K562 (cell line): ENCODE measurements around the gene RUSC1. TPM values are rescaled to one million over a fixed set of nuclear protein-coding genes. Genes with fewer than 3 reads are reported as not detected.
"Not testable (repeated sequence)": the region's sequence is repeated elsewhere in the genome, so short reads cannot be mapped to it uniquely, and the experiment has no call there.

Experiments used
- ATAC-seq: fragments of 200-7000 bp; cut with Tn5 transposase; 3 replicates; pipeline ENCODE4 v1.9.1; 2020; ENCODE audit warnings: moderate library complexity
- BruUV-seq: library from RNA; stranded (reverse); fragments of 400-500 nt; replicated peaks from 2 replicates; lab custom pipeline; 2021; lab: Mats Ljungman, UMichigan
- CTCF ChIA-PET: fragments of 300-600 bp; formaldehyde crosslinking; extraction: SDS; loops from one replicate; lab custom pipeline; 2021; ENCODE audit warnings: low intra/inter-chr PET ratio; lab: Yijun Ruan, JAX
- POLR2A ChIA-PET: fragments of 300-600, 350-650 bp; sonication (Branson Sonifier 250); formaldehyde crosslinking; extraction: SDS; loops from one replicate; lab custom pipeline; 2021; ENCODE audit warnings: antibody characterized with exemption, inconsistent platforms; lab: Yijun Ruan, JAX
- DNase-seq, 4 experiments: peaks; one replicate each; pipeline versions ENCODE4 v3.0.0 to v3.0.0-alpha.2; 2011 to 2018; ENCODE audit warnings: low spot score in 3 of 4, mixed read lengths in 3 of 4; ENCODE audit errors: extremely low read depth in 1 of 4
- FAIRE-seq: peaks from 2 replicates; lab custom pipeline; 2011; peaks lifted over from hg19 to GRCh38; lab: Jason Lieb, UNC
- H2AFZ ChIP-seq: 2 replicates; pipeline ENCODE4 v1.6.0; 2011; ENCODE audit warnings: low read depth, low read length, control low read depth, inconsistent platforms
- H3K27ac ChIP-seq: fragments of 200-600 bp; 3 replicates; pipeline ENCODE4 v1.8.0; 2011; ENCODE audit warnings: low read depth, mild to moderate bottlenecking, control low read depth, inconsistent platforms, low read length, moderate library complexity, mixed read lengths; ENCODE audit errors: extremely low read depth
- H3K27me3 ChIP-seq, 2 experiments: fragments of 300-600 bp in 1 of 2; 2 replicates in 1 of 2; 3 replicates in 1 of 2; pipeline versions ENCODE4 v1.6.0 to v1.8.0; 2011; ENCODE audit warnings: inconsistent platforms in 2 of 2, low read length in 2 of 2, mild to moderate bottlenecking in 1 of 2, mixed read lengths in 1 of 2, moderate library complexity in 1 of 2; ENCODE audit not compliant: control insufficient read depth in 2 of 2, insufficient read depth in 2 of 2
- H3K36me3 ChIP-seq: fragments of 300-600 bp; 3 replicates; pipeline ENCODE4 v1.8.0; 2011; ENCODE audit warnings: mild to moderate bottlenecking, low read length, inconsistent platforms; ENCODE audit not compliant: control insufficient read depth, insufficient read depth
- H3K4me1 ChIP-seq, 2 experiments: fragments of 200-600 bp in 1 of 2; replicated peaks in 1 of 2; 2 replicates in 1 of 2; 3 replicates in 1 of 2; pipeline versions ENCODE4 v1.5.1 to v1.8.0; 2011; ENCODE audit warnings: inconsistent platforms in 2 of 2, low read length in 2 of 2, mild to moderate bottlenecking in 1 of 2, mixed read lengths in 1 of 2, moderate library complexity in 1 of 2; ENCODE audit not compliant: control insufficient read depth in 2 of 2, insufficient read depth in 2 of 2
- H3K4me2 ChIP-seq: 2 replicates; pipeline ENCODE4 v1.6.1; 2011; ENCODE audit warnings: low read length, control low read depth, inconsistent platforms, mixed read lengths; ENCODE audit not compliant: insufficient read depth
- H3K4me3 ChIP-seq: fragments of 200-600 bp; sonication (generic), shearing (Covaris generic); 2 replicates; pipeline ENCODE4 v1.5.1; 2016; ENCODE audit warnings: control low read depth, inconsistent platforms
- H3K79me2 ChIP-seq: fragments of 200-600 bp; 3 replicates; pipeline ENCODE4 v1.8.0; 2011; ENCODE audit warnings: low read length, inconsistent platforms; ENCODE audit not compliant: control insufficient read depth, insufficient read depth
- H3K9ac ChIP-seq, 2 experiments: 2 replicates each; pipeline versions ENCODE4 v1.6.0 to v1.6.1; 2011; ENCODE audit warnings: low read depth in 2 of 2, low read length in 2 of 2, control low read depth in 1 of 2, inconsistent platforms in 1 of 2, mild to moderate bottlenecking in 1 of 2, mixed read lengths in 1 of 2; ENCODE audit not compliant: insufficient read depth in 1 of 2
- H3K9me1 ChIP-seq: one replicate; pipeline ENCODE4 v1.6.0; 2011; ENCODE audit warnings: inconsistent platforms, mild to moderate bottlenecking, low read length, moderate library complexity; ENCODE audit not compliant: control insufficient read depth, insufficient read depth
- H3K9me3 ChIP-seq: replicated peaks from 2 replicates; pipeline ENCODE4 v1.5.1; 2011; ENCODE audit warnings: low read depth, low read length, inconsistent platforms; ENCODE audit not compliant: control insufficient read depth, insufficient read depth
- H4K20me1 ChIP-seq: replicated peaks from 2 replicates; pipeline ENCODE4 v1.6.1; 2011; ENCODE audit warnings: low read length, inconsistent platforms, mixed read lengths; ENCODE audit not compliant: control insufficient read depth, insufficient read depth
- E4F1 ChIP-seq: fragments of 250-450 bp; sonication (Bioruptor Pico); IDR thresholded peaks from 2 replicates; pipeline ENCODE4 v1.5.0; 2021; ENCODE audit warnings: mild to moderate bottlenecking, borderline replicate concordance
- HNRNPL ChIP-seq: fragments of 200-400 bp; formaldehyde crosslinking; IDR thresholded peaks from 2 replicates; pipeline ENCODE4 v1.6.1; 2017; ENCODE audit warnings: low read depth, mild to moderate bottlenecking, low read length
- IRF9 ChIP-seq: fragments of 450-650 bp; IDR thresholded peaks from 2 replicates; pipeline ENCODE4 v1.6.1; 2016; ENCODE audit warnings: missing biosample characterization, missing genetic modification characterization
- MAZ ChIP-seq, 2 experiments: fragments of 450-650 bp in 1 of 2; sonication (generic) in 1 of 2; formaldehyde crosslinking; IDR thresholded peaks in 1 of 2; conservative IDR thresholded peaks in 1 of 2; 2 replicates each; pipeline versions ENCODE4 v1.4.0 to v1.5.0; 2020; ENCODE audit warnings: mild to moderate bottlenecking in 1 of 2, missing genetic modification reagents in 1 of 2
- RAD51 ChIP-seq: fragments of 450-650 bp; IDR thresholded peaks from 2 replicates; pipeline ENCODE4 v1.7.1; 2016; ENCODE audit warnings: low read depth, mild to moderate bottlenecking, borderline replicate concordance
- RNF2 ChIP-seq: sonication (generic); IDR thresholded peaks from 2 replicates; pipeline ENCODE4 v1.6.1; 2016
- SP2 ChIP-seq: IDR thresholded peaks from 2 replicates; pipeline ENCODE4 v1.6.1; 2011; ENCODE audit warnings: mild to moderate bottlenecking, low read depth, low read length, moderate library complexity; ENCODE audit not compliant: poor library complexity, severe bottlenecking; ENCODE audit errors: extremely low read depth
- ZKSCAN8 ChIP-seq: fragments of 200-800 bp; sonication (Bioruptor generic); IDR thresholded peaks from 2 replicates; pipeline ENCODE4 v1.6.1; 2016; ENCODE audit warnings: missing genetic modification characterization, missing compliant biosample characterization
- WGBS: fragments of 100-300 bp; shearing (Covaris generic); methylation state at CpG from one replicate; pipeline ENCODE4 v1.1.6; 2016; ENCODE audit warnings: low coverage, mixed read lengths; ENCODE audit not compliant: insufficient coverage; ENCODE audit errors: missing lambda C conversion rate; 5-methylcytosine and 5-hydroxymethylcytosine counted together
- in situ Hi-C: fragments of 300-500 bp; cut with MboI; formaldehyde crosslinking; loops from 4 replicates; pipeline ENCODE4 v1.15.0; 2018; ENCODE audit warnings: inconsistent platforms, mixed read lengths
- intact Hi-C: fragments of 100-400 bp; cut with micrococcal nuclease; formaldehyde crosslinking; loops from 2 replicates; pipeline ENCODE4 v1.14.2; 2022
- polyA plus RNA-seq, 8 experiments: library from polyadenylated mRNA; depleted of rRNA in 4 of 8; stranded (reverse) in 5 of 8; unstranded in 3 of 8; fragments of >200 nt; fragmentation: Nextera tagmentation in 2 of 8; fragmentation: Illumina TruSeq in 1 of 8; extraction: Ambion mirVana in 2 of 8; extraction: Trizol in 1 of 8; gene quantifications; 2 replicates each; pipeline versions ENCODE4 v1.2.1 to v1.2.3, GENCODE V29; 2011 to 2014; ENCODE audit warnings: inconsistent platforms in 1 of 8, missing spikeins in 1 of 8
- total RNA-seq, 7 experiments: library from RNA; depleted of rRNA in 6 of 7; stranded (reverse); fragments of >200 nt in 6 of 7; fragmentation: Illumina TruSeq in 2 of 7; extraction: Trizol in 2 of 7; gene quantifications; 2 replicates each; pipeline versions ENCODE4 v1.2.1 to v1.2.3, GENCODE V29; 2011 to 2021; ENCODE audit warnings: low replicate concordance in 1 of 7

The RUSC1 gene
- total and polyA plus RNA-seq, 9 of the 15 experiments (the other 6 are each of a cell fraction or from before 2014, with no cell fraction given) = 5.7 to 68.3 (median 33.6) TPM

GRCh38 chr1:155287987-155288543, 32.6 kb upstream of the RUSC1 start (continued):
- TF ChIP-seq IRF9 (tag) (no peak), HNRNPL (0 out of 2 replicates have a peak, but pooled peaks have one; percentile 30), ZKSCAN8 (CRISPR knock-in tag) (no peak), SP2 (no peak), E4F1 (CRISPR knock-in tag) (no peak), RAD51 (no peak), MAZ (CRISPR knock-in tag; conservative IDR thresholded peaks at IDR 0.05 in 1 of 2, IDR thresholded peaks at IDR 0.05 in 1 of 2) (no peak), RNF2 (no peak)

GRCh38 chr1:155291006-155291405, 29.7 kb upstream of the RUSC1 start:
- H3K9me3 ChIP-seq, H2AFZ ChIP-seq, H3K79me2 ChIP-seq, intact Hi-C loops, H3K27me3 ChIP-seq, H4K20me1 ChIP-seq, H3K9me1 ChIP-seq, H3K4me2 ChIP-seq, in situ Hi-C loops, H3K27ac ChIP-seq, BruUV-seq, H3K4me3 ChIP-seq, ATAC-seq, DNase-seq, FAIRE-seq, H3K9ac ChIP-seq: not testable (repeated sequence)
- ChIA-PET POLR2A (interaction anchor here (0.8 kb wide), 1 partner anchor 13 kb away, joined by 3 read pairs; no protein-coding TSS in a partner anchor), CTCF (interaction anchor here (0.6 kb wide), 1 partner anchor 47 kb away, joined by 3 read pairs; no protein-coding TSS in a partner anchor)
- Histone ChIP-seq H3K36me3 (peaks cover 59% of the 10 kb centered on the region; the same call in 2 of the 3 replicates), H3K4me1 (peaks cover 0 to 27% of the 10 kb centered on the region in 2 experiments; a peak in 2 of 5 replicates)
- WGBS = 92% methylated on average over 10 of the region's 10 CpGs
